ENCODE data around the gene DARS1.
A peak's percentile ranks its signal among the peaks of the same experiment; 100 is the strongest.
"Not testable (repeated sequence)": the region's sequence is repeated elsewhere in the genome, so short reads cannot be mapped to it uniquely, and the experiment has no call there.

The DARS1 gene

GRCh38 chr2:135882415-135882814, 103.0 kb downstream of the DARS1 start:
- DNase-seq (ENCODE audit: low spot score) = no peak

- not testable (repeated sequence) for DNase-seq (ENCODE audit: low spot score)
These were observed 108.7 kb downstream of the DARS1 start for GRCh38 chr2:135876770-135877169.

- DNase-seq (ENCODE audit: low spot score) = peak; percentile 82
These were observed 109.2 kb downstream of the DARS1 start, which contains the start of gene MCM6 for GRCh38 chr2:135876066-135876711. Gene MCM6, minus strand, starts transcription at chr2:135876443. Its CDS starts 78 bp downstream, at chr2:135876365.

- no peak for DNase-seq (ENCODE audit: low spot score)
These were observed 109.8 kb downstream of the DARS1 start for GRCh38 chr2:135875491-135876065.

- no peak for DNase-seq (ENCODE audit: low spot score)
These were observed 110.6 kb downstream of the DARS1 start for GRCh38 chr2:135874777-135875365.

- DNase-seq (ENCODE audit: low spot score) = no peak
These were observed 114.9 kb downstream of the DARS1 start for GRCh38 chr2:135870571-135870970.

GRCh38 chr2:135863233-135863632, 122.2 kb downstream of the DARS1 start:
- no peak for DNase-seq (ENCODE audit: low spot score)

GRCh38 chr2:135862718-135863117, 122.7 kb downstream of the DARS1 start:
- DNase-seq (ENCODE audit: low spot score) = no peak

Data from hematopoietic multipotent progenitor cell treated with erythropoietin and hydrocortisone succinate and interleukin-3 and kit ligand, for 17 days (in vitro differentiated cells).